Muscle layer of colon (tissue), 2 donors: ENCODE measurements around the gene C22orf15.

Experiments
- H3K27ac ChIP-seq: one replicate; pipeline ENCODE4 v1.7.0; 2013; ENCODE audit warnings: low read depth, mild to moderate bottlenecking, low read length, moderate library complexity
- H3K27me3 ChIP-seq, 2 donors: one replicate each; pipeline ENCODE4 v1.7.0; 2013; ENCODE audit warnings: low read length in 2 of 2, mild to moderate bottlenecking in 2 of 2; ENCODE audit not compliant: insufficient read depth in 2 of 2, control insufficient read depth in 1 of 2
- H3K36me3 ChIP-seq: one replicate; pipeline ENCODE4 v1.7.0; 2013; ENCODE audit warnings: mild to moderate bottlenecking, low read length; ENCODE audit not compliant: insufficient read depth
- H3K4me1 ChIP-seq: one replicate; pipeline ENCODE4 v1.7.0; 2013; ENCODE audit warnings: mild to moderate bottlenecking, low read length; ENCODE audit not compliant: insufficient read depth
- H3K4me3 ChIP-seq, 2 donors: one replicate each; pipeline ENCODE4 v1.7.0; 2013; ENCODE audit warnings: low read length in 2 of 2, low read depth in 1 of 2, mild to moderate bottlenecking in 1 of 2, moderate library complexity in 1 of 2
- H3K9ac ChIP-seq: one replicate; pipeline ENCODE4 v1.7.0; 2013; ENCODE audit warnings: low read length
- H3K9me3 ChIP-seq: one replicate; pipeline ENCODE4 v1.7.0; 2013; ENCODE audit warnings: mild to moderate bottlenecking, low read length
- donor health status: abdominal sarcoma.
- donor health status: Adenocarcinoma of cecum.

C22orf15 gene

GRCh38 chr22:23775779-23776375, 13.1 kb downstream of the C22orf15 start:
- H3K4me3 ChIP-seq, result no peak overlapping the region
- H3K9ac ChIP-seq, result no peak overlapping the region
- H3K9me3 ChIP-seq, result no peaks in the 10 kb centered on the region
- peaks cover 35% of the 10 kb centered on the region for H3K4me1 ChIP-seq
- no peak overlapping the region for H3K27ac ChIP-seq
- H3K36me3 ChIP-seq, result no peaks in the 10 kb centered on the region
- H3K27me3 ChIP-seq, result no peaks in the 10 kb centered on the region

- Histone ChIP-seq H3K9me3 (no peaks in the 10 kb centered on the region), H3K4me3 (no peak overlapping the region), H3K27me3 (no peaks in the 10 kb centered on the region), H3K9ac (peak overlapping the region; percentile 2), H3K4me1 (peaks cover 35% of the 10 kb centered on the region), H3K36me3 (peaks cover 6% of the 10 kb centered on the region), H3K27ac (peak overlapping the region; percentile 67)
Observed at GRCh38 chr22:23777776-23778576, 15.2 kb downstream of the C22orf15 start.

GRCh38 chr22:23778577-23778900, 15.7 kb downstream of the C22orf15 start:
- peaks cover 6% of the 10 kb centered on the region for H3K36me3 ChIP-seq
- H3K27ac ChIP-seq, result no peak overlapping the region
- no peaks in the 10 kb centered on the region for H3K27me3 ChIP-seq
- H3K9me3 ChIP-seq, result no peaks in the 10 kb centered on the region
- no peak overlapping the region for H3K9ac ChIP-seq
- no peak overlapping the region for H3K4me3 ChIP-seq
- H3K4me1 ChIP-seq, result peaks cover 30% of the 10 kb centered on the region

DNA sequence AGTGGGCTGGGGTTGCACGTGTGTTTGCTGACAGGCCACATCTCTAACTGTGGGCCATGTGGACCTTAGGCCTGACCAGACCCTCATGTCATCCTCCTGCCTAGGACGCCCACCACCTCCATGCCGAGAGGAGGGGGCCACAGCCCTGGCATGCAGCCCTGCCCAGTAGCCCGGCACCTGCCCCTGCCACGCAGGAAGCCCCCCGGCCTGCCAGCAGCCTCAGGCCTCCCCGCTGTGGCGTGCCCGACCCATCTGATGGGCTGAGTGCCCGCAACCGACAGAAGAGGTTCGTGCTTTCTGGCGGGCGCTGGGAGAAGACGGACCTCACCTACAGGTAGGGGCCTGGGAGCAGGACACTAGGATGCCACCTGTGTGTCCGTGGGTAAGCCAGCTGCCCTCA, 16.3 kb downstream of the C22orf15 start:
- H3K4me3 ChIP-seq, result no peak overlapping the region
- no peaks in the 10 kb centered on the region for H3K9me3 ChIP-seq
- H3K27ac ChIP-seq, result no peak overlapping the region
- no peaks in the 10 kb centered on the region for H3K27me3 ChIP-seq
- no peak overlapping the region for H3K9ac ChIP-seq
- H3K4me1 ChIP-seq, result peaks cover 25% of the 10 kb centered on the region
- peaks cover 6% of the 10 kb centered on the region for H3K36me3 ChIP-seq

DNA sequence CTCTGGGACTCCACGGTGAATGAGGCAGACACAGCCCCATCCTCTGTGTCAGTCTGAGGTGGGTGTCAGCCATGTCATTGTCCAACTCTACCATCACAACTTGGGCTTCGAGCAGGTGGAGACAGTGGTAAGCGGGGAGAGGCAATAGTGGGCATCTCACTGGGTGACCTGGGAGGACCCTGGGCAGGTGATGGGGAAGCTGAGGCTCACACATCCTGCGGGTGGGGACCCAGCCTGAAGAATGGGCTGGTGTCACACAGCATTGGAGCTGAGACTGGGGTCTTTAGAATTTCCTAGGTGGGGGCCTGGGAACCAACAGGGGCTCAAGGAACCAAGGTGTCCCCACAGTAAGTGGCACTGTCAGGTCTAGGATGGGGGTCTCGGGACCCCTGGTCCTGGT, 16.9 kb downstream of the C22orf15 start:
- Histone ChIP-seq H3K36me3 (peaks cover 6% of the 10 kb centered on the region), H3K27me3 (no peaks in the 10 kb centered on the region), H3K4me3 (no peak overlapping the region), H3K4me1 (peaks cover 18% of the 10 kb centered on the region), H3K27ac (no peak overlapping the region), H3K9me3 (no peaks in the 10 kb centered on the region), H3K9ac (no peak overlapping the region)

DNA sequence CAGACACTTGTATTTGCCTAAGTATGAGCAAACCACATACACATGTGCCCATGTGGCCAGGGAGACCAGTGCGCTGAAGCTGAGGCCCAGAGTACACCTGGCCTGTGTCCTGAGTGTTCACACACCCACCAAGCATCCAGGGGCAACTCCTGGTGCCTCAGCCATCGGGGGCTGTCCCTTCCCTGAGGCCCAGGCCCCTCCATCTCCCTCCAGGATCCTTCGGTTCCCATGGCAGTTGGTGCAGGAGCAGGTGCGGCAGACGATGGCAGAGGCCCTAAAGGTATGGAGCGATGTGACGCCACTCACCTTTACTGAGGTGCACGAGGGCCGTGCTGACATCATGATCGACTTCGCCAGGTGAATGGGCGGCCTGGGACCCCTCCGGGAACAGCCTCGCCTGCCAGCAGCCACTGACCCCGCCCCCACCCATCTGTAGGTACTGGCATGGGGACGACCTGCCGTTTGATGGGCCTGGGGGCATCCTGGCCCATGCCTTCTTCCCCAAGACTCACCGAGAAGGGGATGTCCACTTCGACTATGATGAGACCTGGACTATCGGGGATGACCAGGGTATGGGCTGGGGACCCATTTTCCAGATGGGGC, 17.5 kb downstream of the C22orf15 start:
- Histone ChIP-seq H3K9ac (no peak overlapping the region), H3K36me3 (peaks cover 6% of the 10 kb centered on the region), H3K27me3 (no peaks in the 10 kb centered on the region), H3K4me1 (peaks cover 13% of the 10 kb centered on the region), H3K27ac (no peak overlapping the region), H3K4me3 (no peak overlapping the region), H3K9me3 (no peaks in the 10 kb centered on the region)

- Histone ChIP-seq H3K9ac (no peak overlapping the region), H3K4me3 (no peak overlapping the region), H3K9me3 (no peaks in the 10 kb centered on the region), H3K4me1 (peaks cover 10% of the 10 kb centered on the region), H3K27me3 (no peaks in the 10 kb centered on the region), H3K36me3 (peaks cover 6% of the 10 kb centered on the region), H3K27ac (no peak overlapping the region)
Observed at GRCh38 chr22:23781065-23781464, 18.3 kb downstream of the C22orf15 start.

GRCh38 chr22:23781511-23782183, 18.9 kb downstream of the C22orf15 start:
- Histone ChIP-seq H3K9me3 (no peaks in the 10 kb centered on the region), H3K4me3 (no peak overlapping the region), H3K36me3 (peaks cover 6% of the 10 kb centered on the region), H3K9ac (no peak overlapping the region), H3K27me3 (no peaks in the 10 kb centered on the region), H3K27ac (no peak overlapping the region), H3K4me1 (peaks cover 16% of the 10 kb centered on the region)

DNA sequence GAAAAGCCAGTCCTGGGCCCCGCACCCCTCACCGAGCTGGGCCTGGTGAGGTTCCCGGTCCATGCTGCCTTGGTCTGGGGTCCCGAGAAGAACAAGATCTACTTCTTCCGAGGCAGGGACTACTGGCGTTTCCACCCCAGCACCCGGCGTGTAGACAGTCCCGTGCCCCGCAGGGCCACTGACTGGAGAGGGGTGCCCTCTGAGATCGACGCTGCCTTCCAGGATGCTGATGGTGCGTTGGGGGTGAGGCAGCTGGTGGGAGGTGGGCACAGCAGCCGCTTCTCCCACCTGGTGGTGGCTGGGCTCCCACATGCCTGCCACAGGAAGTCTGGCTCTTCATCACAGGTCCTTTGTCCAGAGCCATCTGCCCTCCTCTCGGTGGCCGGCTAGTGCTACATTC, 19.5 kb downstream of the C22orf15 start:
- no peaks in the 10 kb centered on the region for H3K9me3 ChIP-seq
- no peaks in the 10 kb centered on the region for H3K27me3 ChIP-seq
- peaks cover 6% of the 10 kb centered on the region for H3K36me3 ChIP-seq
- no peak overlapping the region for H3K27ac ChIP-seq
- no peak overlapping the region for H3K9ac ChIP-seq
- H3K4me1 ChIP-seq, result peaks cover 16% of the 10 kb centered on the region
- no peak overlapping the region for H3K4me3 ChIP-seq

DNA sequence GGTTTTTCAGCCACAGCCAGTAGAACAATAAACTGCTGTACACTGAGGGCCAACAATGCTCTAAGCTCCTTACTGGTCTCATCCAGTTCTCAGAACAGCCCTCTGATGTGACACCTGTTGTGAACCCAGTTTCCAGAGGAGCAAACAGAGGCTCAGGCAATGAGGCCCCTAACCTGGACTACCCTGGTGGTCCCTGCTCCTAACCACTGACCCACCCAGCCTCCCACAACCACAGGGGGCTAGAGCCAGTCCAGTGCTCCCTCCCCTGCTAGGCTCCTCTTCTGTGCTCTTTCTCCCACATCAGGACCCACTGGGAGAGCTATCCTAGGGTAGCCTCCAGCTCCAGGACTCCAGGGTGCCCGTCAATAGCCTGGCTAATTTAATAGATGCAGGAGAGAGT, 19.9 kb downstream of the C22orf15 start:
- Histone ChIP-seq H3K9ac (no peak overlapping the region), H3K27me3 (no peaks in the 10 kb centered on the region), H3K36me3 (peaks cover 6% of the 10 kb centered on the region), H3K4me1 (peaks cover 15% of the 10 kb centered on the region), H3K9me3 (no peaks in the 10 kb centered on the region), H3K27ac (no peak overlapping the region), H3K4me3 (no peak overlapping the region)

DNA sequence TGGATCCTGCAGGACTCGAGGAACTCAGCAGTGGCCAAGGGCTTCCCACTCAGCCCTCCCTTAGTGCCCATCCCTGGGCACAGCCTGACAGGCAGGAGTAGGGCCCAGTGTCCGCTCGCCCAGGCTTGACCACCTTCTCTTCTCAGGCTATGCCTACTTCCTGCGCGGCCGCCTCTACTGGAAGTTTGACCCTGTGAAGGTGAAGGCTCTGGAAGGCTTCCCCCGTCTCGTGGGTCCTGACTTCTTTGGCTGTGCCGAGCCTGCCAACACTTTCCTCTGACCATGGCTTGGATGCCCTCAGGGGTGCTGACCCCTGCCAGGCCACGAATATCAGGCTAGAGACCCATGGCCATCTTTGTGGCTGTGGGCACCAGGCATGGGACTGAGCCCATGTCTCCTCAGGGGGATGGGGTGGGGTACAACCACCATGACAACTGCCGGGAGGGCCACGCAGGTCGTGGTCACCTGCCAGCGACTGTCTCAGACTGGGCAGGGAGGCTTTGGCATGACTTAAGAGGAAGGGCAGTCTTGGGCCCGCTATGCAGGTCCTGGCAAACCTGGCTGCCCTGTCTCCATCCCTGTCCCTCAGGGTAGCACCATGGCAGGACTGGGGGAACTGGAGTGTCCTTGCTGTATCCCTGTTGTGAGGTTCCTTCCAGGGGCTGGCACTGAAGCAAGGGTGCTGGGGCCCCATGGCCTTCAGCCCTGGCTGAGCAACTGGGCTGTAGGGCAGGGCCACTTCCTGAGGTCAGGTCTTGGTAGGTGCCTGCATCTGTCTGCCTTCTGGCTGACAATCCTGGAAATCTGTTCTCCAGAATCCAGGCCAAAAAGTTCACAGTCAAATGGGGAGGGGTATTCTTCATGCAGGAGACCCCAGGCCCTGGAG, 20.7 kb downstream of the C22orf15 start:
- H3K27ac ChIP-seq, result no peak overlapping the region
- H3K36me3 ChIP-seq, result peaks cover 6% of the 10 kb centered on the region
- H3K9me3 ChIP-seq, result no peaks in the 10 kb centered on the region
- no peaks in the 10 kb centered on the region for H3K27me3 ChIP-seq
- no peak overlapping the region for H3K4me3 ChIP-seq
- H3K4me1 ChIP-seq, result peaks cover 17% of the 10 kb centered on the region
- H3K9ac ChIP-seq, result no peak overlapping the region
